Measurements from ENCODE around the gene MMD2. TPM values are rescaled to one million over a fixed set of nuclear protein-coding genes. Genes with fewer than 3 reads are reported as not detected.

MMD2 gene
- total and polyA plus RNA-seq, 2 experiments from 2014 or later = 0.11 to 0.38 TPM

- H3K4me2 ChIP-seq = no peak overlapping the region
- no peak for ATAC-seq
- H2AFZ ChIP-seq = no peak overlapping the region
- no peaks in the 10 kb centered on the region for H3K36me3 ChIP-seq (ENCODE audit: insufficient read depth)
- Mint-ChIP-seq H3K4me1 (peaks cover 3% of the 10 kb centered on the region; the same call in 2 of the 3 replicates), H3K9me3 (no peaks in the 10 kb centered on the region), H3K36me3 (ENCODE audit: low read depth) (no peaks in the 10 kb centered on the region), H3K27me3 (ENCODE audit: insufficient read depth, low read depth, poor library complexity) (peaks cover 1% of the 10 kb centered on the region), H3K4me3 (no peak overlapping the region), H3K27ac (no peak overlapping the region)
- no peak overlapping the region for H3K4me3 ChIP-seq
- H4K20me1 ChIP-seq (replicated peaks; ENCODE audit: insufficient read depth) = no peaks in the 10 kb centered on the region
- H3K9me2 ChIP-seq (ENCODE audit: insufficient read depth) = no peaks in the 10 kb centered on the region
- no peaks in the 10 kb centered on the region for H3K27me3 ChIP-seq (ENCODE audit: insufficient read depth)
- TF ChIP-seq JUNB (IDR thresholded peaks at IDR 0.05; ENCODE audit: unreplicated experiment) = no peak
- no peak for TF ChIP-seq CTCF (conservative IDR thresholded peaks at IDR 0.05; ENCODE audit: low read depth in 2 of 2)
- no peak for TF ChIP-seq EZH2 (IDR thresholded peaks at IDR 0.05; ENCODE audit: low read depth, unreplicated experiment)
- no peak for TF ChIP-seq REST (IDR thresholded peaks at IDR 0.05; ENCODE audit: unreplicated experiment)
- TF ChIP-seq EZH2phosphoT487 (IDR thresholded peaks at IDR 0.05; ENCODE audit: unreplicated experiment) = no peak
- no peak for TF ChIP-seq ETS1 (IDR thresholded peaks at IDR 0.05)
- no peak for TF ChIP-seq NANOG (IDR thresholded peaks at IDR 0.05; ENCODE audit: borderline replicate concordance)
- TF ChIP-seq STAT1 (IDR thresholded peaks at IDR 0.05; ENCODE audit: unreplicated experiment) = no peak
- no peak for TF ChIP-seq POLR2AphosphoS5 (IDR thresholded peaks at IDR 0.05; ENCODE audit: low read depth)
- TF ChIP-seq CREB1 (CRISPR knock-in tag; IDR thresholded peaks at IDR 0.05; ENCODE audit: low read depth) = no peak
- TF ChIP-seq ZNF462 (CRISPR knock-in tag; IDR thresholded peaks at IDR 0.05) = no peak
- TF ChIP-seq ZNF331 (CRISPR knock-in tag; IDR thresholded peaks at IDR 0.05; ENCODE audit: low read depth) = no peak
- no peak for TF ChIP-seq ZNF114 (CRISPR knock-in tag; IDR thresholded peaks at IDR 0.05)
- no peaks in the 10 kb centered on the region for H3F3A ChIP-seq (replicated peaks; ENCODE audit: low read depth)
- no peaks in the 10 kb centered on the region for H3K4me1 ChIP-seq (ENCODE audit: insufficient read depth)
- H3K27ac ChIP-seq (ENCODE audit: low read depth) = no peak overlapping the region
- H3K79me2 ChIP-seq (replicated peaks; ENCODE audit: insufficient read depth) = no peaks in the 10 kb centered on the region
- no peak for DNase-seq (ENCODE audit: low spot score)
Observed at GRCh38 chr7:4937411-4937810, 21.6 kb downstream of the MMD2 start.

Data from GM23338 (cell line).